ENCODE measurements around the gene RPS6KA5.
A peak's percentile ranks its signal among the peaks of the same experiment; 100 is the strongest.

RPS6KA5 gene

GRCh38 chr14:91068642-91069041 lies 8.2 kb upstream of the RPS6KA5 start:
- no peak overlapping the region for H3K27ac ChIP-seq
- POLR2A ChIA-PET (ENCODE audit: low non-redundant PET): no interaction called here
- no peak for DNase-seq (ENCODE audit: low spot score)
- no peak for TF ChIP-seq CTCF (conservative IDR thresholded peaks at IDR 0.05; ENCODE audit: low read depth)
- CTCF ChIA-PET: interaction anchor here (0.6 kb wide), 1 partner anchor 741 kb away, joined by 3 read pairs; no protein-coding TSS in a partner anchor

- H3K27ac ChIP-seq: no peak overlapping the region
- TF ChIP-seq CTCF (conservative IDR thresholded peaks at IDR 0.05; ENCODE audit: low read depth): no peak
- DNase-seq (ENCODE audit: low spot score): no peak
- ChIA-PET CTCF (no interaction called here), POLR2A (ENCODE audit: low non-redundant PET) (no interaction called here)
Observed at GRCh38 chr14:91067186-91067585, 6.7 kb upstream of the RPS6KA5 start.

GRCh38 chr14:91065266-91065665 lies 4.8 kb upstream of the RPS6KA5 start:
- DNase-seq (ENCODE audit: low spot score): no peak
- H3K27ac ChIP-seq: no peak overlapping the region
- ChIA-PET CTCF (no interaction called here), POLR2A (ENCODE audit: low non-redundant PET) (no interaction called here)
- TF ChIP-seq CTCF (conservative IDR thresholded peaks at IDR 0.05; ENCODE audit: low read depth): no peak

GRCh38 chr14:91063119-91063518 lies 2.7 kb upstream of the RPS6KA5 start:
- TF ChIP-seq CTCF (conservative IDR thresholded peaks at IDR 0.05; ENCODE audit: low read depth): no peak
- ChIA-PET CTCF (interaction anchor here (0.6 to 0.7 kb wide), 3 partner anchors 8 to 303 kb away, joined by 4 to 8 read pairs (median 6); no protein-coding TSS in a partner anchor), POLR2A (ENCODE audit: low non-redundant PET) (no interaction called here)
- no peak overlapping the region for H3K27ac ChIP-seq
- no peak for DNase-seq (ENCODE audit: low spot score)

GRCh38 chr14:91062600-91062999 lies 2.2 kb upstream of the RPS6KA5 start:
- DNase-seq (ENCODE audit: low spot score): no peak
- ChIA-PET POLR2A (ENCODE audit: low non-redundant PET) (no interaction called here), CTCF (interaction anchor here (0.6 to 0.7 kb wide), 3 partner anchors 9 to 303 kb away, joined by 4 to 8 read pairs (median 6); no protein-coding TSS in a partner anchor)
- H3K27ac ChIP-seq: no peak overlapping the region
- TF ChIP-seq CTCF (conservative IDR thresholded peaks at IDR 0.05; ENCODE audit: low read depth): no peak

- ChIA-PET POLR2A (ENCODE audit: low non-redundant PET) (interaction anchor here (0.8 to 0.9 kb wide), 3 partner anchors 8 to 190 kb away, joined by 3 to 7 read pairs (median 3); no protein-coding TSS in a partner anchor), CTCF (interaction anchor here (0.6 to 1.5 kb wide), 2 partner anchors 76 to 112 kb away, joined by 4 to 6 read pairs; no protein-coding TSS in a partner anchor)
- no peak for TF ChIP-seq CTCF (conservative IDR thresholded peaks at IDR 0.05; ENCODE audit: low read depth)
- DNase-seq (ENCODE audit: low spot score): no peak
- H3K27ac ChIP-seq: peak overlapping the region; percentile 95
Observed at GRCh38 chr14:91061056-91061887, 831 bp upstream of the RPS6KA5 start.
